RWPE1 (cell line): ENCODE measurements around the gene SMG9.

Source experiments
- CTCF ChIA-PET: fragments of 350-600 bp; sonication (Branson Sonifier 250); formaldehyde crosslinking; extraction: SDS; loops from one replicate; lab custom pipeline; 2021; lab: Yijun Ruan, JAX
- POLR2A ChIA-PET: fragments of 400-600 bp; formaldehyde crosslinking; extraction: SDS; loops from one replicate; lab custom pipeline; 2020; ENCODE audit warnings: antibody characterized with exemption; ENCODE audit not compliant: low non-redundant PET; lab: Yijun Ruan, JAX
- DNase-seq: peaks from one replicate; pipeline ENCODE4 v3.0.0; 2012; ENCODE audit warnings: low spot score
- H3K27ac ChIP-seq: fragments of 450-650 bp; 2 replicates; pipeline ENCODE4 v1.5.1; 2017
- TF ChIP-seq, protein P1 (sequence below): fragments of 450-650 bp; conservative IDR thresholded peaks from 2 replicates; pipeline ENCODE4 v1.5.1; 2017; ENCODE audit warnings: low read depth, mild to moderate bottlenecking

SMG9 gene

DNA sequence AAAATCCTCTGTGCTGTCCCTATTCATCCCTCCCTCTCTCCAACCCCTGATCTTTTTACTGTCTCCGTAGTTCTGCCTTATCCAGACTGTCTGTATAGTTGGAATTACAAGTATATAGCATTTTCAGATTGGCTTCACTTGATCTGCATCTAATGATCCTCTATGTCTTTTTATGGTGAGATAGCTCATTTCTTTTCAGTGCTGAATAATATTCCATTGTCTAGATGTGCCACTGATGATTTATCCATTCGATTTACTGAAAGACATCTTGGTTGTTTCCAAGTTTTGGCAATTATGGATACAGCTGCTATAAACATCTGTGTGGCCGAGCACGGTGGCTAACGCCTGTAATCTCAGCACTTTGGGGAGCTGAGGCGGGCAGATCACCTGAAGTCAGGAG lies 19.7 kb downstream of the SMG9 start:
- no peak for DNase-seq
- H3K27ac ChIP-seq = no peak overlapping the region
- TF ChIP-seq, protein P1, sequence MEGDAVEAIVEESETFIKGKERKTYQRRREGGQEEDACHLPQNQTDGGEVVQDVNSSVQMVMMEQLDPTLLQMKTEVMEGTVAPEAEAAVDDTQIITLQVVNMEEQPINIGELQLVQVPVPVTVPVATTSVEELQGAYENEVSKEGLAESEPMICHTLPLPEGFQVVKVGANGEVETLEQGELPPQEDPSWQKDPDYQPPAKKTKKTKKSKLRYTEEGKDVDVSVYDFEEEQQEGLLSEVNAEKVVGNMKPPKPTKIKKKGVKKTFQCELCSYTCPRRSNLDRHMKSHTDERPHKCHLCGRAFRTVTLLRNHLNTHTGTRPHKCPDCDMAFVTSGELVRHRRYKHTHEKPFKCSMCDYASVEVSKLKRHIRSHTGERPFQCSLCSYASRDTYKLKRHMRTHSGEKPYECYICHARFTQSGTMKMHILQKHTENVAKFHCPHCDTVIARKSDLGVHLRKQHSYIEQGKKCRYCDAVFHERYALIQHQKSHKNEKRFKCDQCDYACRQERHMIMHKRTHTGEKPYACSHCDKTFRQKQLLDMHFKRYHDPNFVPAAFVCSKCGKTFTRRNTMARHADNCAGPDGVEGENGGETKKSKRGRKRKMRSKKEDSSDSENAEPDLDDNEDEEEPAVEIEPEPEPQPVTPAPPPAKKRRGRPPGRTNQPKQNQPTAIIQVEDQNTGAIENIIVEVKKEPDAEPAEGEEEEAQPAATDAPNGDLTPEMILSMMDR = no peak
- CTCF ChIA-PET = interaction anchor here (1.9 kb wide), 1 partner anchor 10 kb away, joined by 7 read pairs; no protein-coding TSS in a partner anchor
- POLR2A ChIA-PET = no interaction called here

DNA sequence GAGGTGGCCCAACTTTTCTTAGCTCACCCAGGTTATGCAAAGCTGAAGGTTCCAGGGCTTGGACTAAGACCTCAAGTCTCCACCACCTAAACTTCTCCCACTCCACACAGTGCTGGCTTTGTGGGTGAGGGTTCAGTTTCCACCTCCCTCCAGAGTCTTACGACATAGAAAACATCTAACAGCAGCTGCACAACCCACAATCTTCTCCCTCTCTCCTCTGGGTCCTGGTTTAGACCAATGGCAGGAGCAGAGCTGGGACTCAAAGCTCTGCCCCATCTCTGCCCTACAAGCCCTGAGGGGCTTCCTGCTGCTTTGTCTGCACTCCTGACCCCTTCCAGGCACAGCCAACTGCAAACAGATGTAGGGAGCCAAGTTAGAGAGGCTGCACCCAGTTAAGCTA lies 22.9 kb downstream of the SMG9 start:
- CTCF ChIA-PET = interaction anchor here (0.8 to 0.9 kb wide), 2 partner anchors 10 to 13 kb away, joined by 3 read pairs; no protein-coding TSS in a partner anchor
- TF ChIP-seq, protein P1 = no peak
- POLR2A ChIA-PET = interaction anchor here (0.7 kb wide), 1 partner anchor 8 kb away, joined by 3 read pairs; no protein-coding TSS in a partner anchor
- DNase-seq = no peak
- peak overlapping the region; percentile 6 for H3K27ac ChIP-seq

DNA sequence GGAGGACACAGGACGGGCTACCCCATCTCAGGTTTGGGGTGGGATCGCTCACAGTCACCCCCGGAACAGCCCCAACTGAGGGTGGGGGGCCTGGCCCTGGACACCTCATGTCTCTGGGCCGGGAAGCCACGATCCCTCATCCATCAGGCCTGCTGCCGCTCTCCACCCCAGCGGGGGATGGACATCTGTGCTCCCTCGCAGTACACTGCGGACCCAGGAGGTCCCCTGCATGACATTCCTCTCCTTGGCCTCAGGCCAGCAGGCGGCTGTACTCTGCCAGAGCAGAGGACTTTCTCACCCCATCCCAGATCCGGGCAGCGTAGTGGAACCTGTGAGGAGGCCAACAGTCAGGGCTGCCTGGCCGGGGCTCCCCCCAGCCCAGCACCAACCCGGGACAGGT lies 23.4 kb downstream of the SMG9 start:
- POLR2A ChIA-PET = interaction anchor here (0.6 kb wide), 1 partner anchor 98 kb away, joined by 3 read pairs; no protein-coding TSS in a partner anchor
- DNase-seq = no peak
- TF ChIP-seq, protein P1 = no peak
- peak overlapping the region; percentile 6; the same call in 1 of the 2 replicates for H3K27ac ChIP-seq
- CTCF ChIA-PET = interaction anchor here (0.7 to 0.9 kb wide), 3 partner anchors 10 to 1637 kb away, joined by 3 read pairs; no protein-coding TSS in a partner anchor

DNA sequence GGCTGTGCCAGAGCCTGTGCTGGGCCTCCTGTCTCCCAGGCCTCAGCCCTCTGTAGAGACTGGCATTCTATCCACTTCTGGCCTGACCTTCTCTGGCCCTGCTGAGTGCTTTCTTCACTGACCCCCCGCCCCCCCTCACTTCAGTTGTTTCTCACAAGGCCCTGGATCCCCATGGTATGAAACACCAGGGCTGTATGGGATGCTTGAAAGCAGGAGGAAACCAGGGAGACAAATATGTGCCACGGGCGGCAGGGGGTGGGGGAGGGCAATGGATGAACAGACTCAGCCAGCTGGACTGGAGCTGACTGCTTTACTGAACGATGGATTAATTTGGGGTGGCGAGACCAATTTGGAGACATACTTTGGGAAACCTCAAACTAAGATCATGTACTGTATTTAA lies 24.8 kb downstream of the SMG9 start:
- ChIA-PET POLR2A (no interaction called here), CTCF (interaction anchor here (0.6 kb wide), 1 partner anchor 60 kb away, joined by 4 read pairs; the partner anchor contains the start of gene PLAUR)
- DNase-seq = no peak
- H3K27ac ChIP-seq = peak overlapping the region; percentile 15
- TF ChIP-seq, protein P1 = no peak

DNA sequence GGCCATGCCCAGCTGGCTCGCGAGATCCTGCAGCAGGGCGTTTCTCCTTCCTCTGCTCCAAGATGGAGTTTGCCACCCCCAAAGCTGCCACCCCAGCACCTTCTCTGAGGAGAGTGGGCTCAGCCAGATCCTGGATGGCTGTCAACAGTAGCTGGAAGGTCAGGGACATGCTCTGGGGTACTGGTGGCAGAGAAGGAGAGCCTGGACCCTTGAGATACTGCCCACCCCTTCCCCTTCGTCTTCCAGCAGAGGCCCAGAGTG lies 27.2 kb downstream of the SMG9 start:
- DNase-seq = no peak
- POLR2A ChIA-PET = no interaction called here
- CTCF ChIA-PET = no interaction called here
- TF ChIP-seq, protein P1 = no peak
- H3K27ac ChIP-seq = peak overlapping the region; percentile 46

DNA sequence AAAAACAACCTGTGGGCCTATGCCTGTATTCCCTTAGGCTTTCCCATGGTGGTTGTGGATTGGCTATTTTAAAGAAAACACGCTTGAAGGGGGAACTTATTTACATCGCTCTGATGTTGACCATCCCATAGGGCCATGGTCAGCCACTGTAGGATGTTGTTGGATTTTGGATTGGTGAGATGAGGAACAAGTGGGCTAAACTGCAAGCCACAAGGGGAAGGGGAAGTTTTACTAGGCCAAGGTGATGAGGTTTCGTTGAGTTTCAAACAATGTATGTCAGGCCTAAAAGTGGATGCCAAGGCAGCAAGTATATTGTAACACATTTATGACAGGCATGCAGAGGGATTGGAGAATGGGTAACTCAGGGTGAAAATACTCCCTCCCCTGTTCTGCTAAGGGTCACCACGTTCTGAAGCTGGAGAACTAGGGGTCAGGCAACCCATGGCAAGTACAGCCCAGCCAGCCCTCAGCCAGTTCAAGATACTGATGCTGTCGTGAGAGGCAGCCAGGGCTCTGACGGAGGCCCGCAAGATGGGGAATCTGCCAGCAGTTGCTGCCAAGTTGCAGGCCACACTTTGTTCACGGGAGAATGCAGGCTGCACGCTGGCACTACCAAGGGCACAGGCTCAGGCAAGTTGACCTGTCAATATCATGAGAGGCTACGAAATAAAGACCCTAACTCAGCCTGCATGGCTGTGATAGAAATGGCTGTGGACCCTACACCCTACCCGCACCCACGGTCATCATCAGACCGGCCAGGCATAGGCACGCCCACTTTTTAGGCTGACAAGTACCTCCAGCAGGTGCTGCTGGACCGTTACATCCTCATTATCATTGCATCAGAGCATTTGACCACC lies 27.8 kb downstream of the SMG9 start:
- DNase-seq = no peak
- peak overlapping the region; percentile 46 for H3K27ac ChIP-seq
- ChIA-PET POLR2A (no interaction called here), CTCF (no interaction called here)
- TF ChIP-seq, protein P1 = no peak
